ENCODE results near the gene TMEM63C.

- no peak for TF ChIP-seq POLR2AphosphoS5 (IDR thresholded peaks at IDR 0.05)
- TF ChIP-seq, protein P1, sequence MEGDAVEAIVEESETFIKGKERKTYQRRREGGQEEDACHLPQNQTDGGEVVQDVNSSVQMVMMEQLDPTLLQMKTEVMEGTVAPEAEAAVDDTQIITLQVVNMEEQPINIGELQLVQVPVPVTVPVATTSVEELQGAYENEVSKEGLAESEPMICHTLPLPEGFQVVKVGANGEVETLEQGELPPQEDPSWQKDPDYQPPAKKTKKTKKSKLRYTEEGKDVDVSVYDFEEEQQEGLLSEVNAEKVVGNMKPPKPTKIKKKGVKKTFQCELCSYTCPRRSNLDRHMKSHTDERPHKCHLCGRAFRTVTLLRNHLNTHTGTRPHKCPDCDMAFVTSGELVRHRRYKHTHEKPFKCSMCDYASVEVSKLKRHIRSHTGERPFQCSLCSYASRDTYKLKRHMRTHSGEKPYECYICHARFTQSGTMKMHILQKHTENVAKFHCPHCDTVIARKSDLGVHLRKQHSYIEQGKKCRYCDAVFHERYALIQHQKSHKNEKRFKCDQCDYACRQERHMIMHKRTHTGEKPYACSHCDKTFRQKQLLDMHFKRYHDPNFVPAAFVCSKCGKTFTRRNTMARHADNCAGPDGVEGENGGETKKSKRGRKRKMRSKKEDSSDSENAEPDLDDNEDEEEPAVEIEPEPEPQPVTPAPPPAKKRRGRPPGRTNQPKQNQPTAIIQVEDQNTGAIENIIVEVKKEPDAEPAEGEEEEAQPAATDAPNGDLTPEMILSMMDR (IDR thresholded peaks at IDR 0.05), result no peak
Observed at GRCh38 chr14:77204459-77204771, 22.8 kb downstream of the TMEM63C start.
